Hepatic stellate cell (primary cell): Measurements from ENCODE around the gene MYH9.
"Not testable (repeated sequence)": the region's sequence is repeated elsewhere in the genome, so short reads cannot be mapped to it uniquely, and the experiment has no call there.

Source experiments
- DNase-seq: peaks from one replicate; pipeline ENCODE4 v3.0.0; 2011; ENCODE audit warnings: low spot score

Gene MYH9

DNA sequence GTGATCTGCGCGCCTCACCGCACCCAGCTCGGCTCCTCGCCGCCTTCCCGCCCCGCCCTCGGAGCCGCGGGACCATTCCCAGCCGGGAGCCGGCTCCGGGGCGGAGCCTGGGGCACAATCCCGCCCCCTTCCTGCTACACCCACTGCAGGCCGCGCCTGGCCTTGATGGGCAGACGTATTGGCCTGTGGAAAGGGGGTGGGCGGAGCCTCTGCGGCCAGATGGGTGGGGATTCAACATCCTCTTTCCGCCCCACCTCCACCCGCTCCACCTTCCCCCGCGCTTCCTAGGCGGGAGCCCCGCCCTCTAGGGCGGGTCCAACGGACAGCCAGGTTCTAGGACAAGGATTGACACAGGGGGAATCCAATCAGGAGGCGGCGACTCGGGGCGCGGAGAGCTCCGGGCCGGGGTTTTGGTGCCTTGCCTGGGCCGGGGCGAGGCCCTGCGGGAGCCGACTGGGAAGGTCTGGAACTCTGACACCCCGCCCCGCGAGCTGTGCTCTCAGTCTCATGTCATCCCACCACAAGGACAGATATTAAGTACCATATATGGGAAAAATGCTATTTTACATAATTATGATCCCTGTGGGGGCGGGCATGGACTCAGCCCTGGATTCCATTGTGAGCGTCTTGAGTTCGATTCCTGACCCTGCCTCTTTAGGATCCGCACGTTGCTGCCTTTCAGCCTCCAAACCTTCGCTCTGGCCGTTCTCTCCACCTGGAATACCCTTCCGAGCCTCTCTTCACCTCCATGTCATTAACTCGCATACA lies at the start of gene MYH9:
TSS of gene MYH9 (minus strand) at position 9 of the 768 bp plus-strand sequence. CDS start 38,731 bp downstream, outside the sequence.
- DNase-seq: peak; percentile 99

DNA sequence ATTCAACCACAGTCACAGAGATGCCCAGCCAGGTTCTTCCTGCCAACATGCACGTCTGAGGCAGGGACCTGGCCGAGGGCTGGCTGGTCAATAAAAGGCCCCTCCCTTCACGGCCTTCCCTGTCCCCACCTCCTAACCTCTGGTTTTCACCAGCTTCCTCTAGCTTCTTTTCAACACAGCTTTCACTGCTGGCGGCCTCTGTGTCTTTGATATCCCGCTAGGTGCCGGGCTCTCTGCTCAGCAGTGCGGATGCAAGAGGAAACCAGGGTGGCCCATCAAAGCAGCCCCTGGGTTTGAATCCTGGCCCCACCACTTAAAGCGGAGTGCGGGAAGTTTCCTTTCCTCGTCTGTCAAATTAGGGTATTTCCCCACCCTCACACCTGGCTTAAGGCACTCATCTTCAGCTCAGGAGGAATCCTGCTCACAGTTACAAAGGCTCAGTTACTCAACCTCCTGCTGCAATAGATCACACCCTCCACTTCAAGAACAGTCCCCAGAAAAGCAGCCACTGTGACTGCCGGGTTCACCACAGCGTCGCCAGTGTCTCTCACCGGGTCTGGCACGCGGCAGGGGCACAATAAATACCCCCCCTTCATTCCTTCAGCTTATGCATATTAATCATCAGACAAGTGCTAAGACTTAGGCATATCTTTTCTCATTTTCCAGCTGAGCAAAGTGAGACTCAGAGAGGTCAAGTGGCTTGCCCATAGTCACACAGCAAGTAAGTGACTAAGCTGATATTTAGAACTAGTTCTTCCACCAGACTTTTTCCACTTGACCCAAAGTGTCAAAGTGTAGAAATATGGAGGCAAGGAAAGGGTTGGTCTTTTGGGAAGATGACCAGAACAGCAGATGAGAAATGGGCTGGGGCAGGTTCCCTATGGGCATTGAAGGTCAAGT lies 48.0 kb upstream of the MYH9 start:
- no peak for DNase-seq

DNA sequence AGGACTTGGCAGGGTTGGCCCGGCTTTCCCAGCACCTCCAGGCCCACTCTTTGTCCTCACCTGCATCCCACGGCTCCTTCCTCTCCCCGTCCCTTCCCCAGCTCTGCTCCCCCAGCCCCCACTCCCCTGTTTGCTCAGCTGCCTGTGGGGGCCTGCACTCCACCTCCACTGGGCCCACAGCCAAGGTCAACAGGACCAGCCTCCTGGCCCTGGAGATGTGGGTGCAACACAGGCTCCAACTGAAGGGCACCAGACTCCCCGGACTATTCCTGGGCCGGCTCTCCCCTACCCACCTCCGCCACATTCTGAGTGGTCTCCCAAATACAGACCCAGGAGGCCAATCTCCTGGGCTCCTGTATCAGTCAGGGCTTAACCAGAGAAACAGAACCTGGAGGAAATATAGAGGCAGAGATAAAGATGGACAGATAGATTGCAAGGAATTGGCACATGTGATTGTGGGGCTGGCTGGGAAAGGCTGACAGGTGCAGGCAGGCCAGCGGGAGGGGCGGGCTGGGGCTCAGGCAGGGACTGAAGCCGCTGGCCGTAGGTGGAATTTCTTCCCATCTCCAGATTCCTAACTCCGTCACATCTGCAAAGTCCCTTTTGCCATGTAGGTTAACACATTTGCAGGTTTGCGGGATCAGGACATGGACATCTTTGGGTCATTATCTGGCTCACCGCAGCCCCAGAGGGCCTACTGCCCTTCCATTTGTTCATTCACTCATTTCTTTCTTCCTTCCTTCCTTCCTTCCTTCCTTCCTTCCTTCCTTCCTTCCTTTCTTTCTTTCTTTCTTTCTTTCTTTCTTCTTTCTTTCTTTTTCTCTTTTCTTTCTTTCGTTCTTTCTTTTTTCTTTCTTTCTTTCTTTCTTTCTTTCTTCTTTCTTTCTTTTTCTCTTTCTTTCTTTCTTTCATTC lies 45.8 kb upstream of the MYH9 start:
- DNase-seq: no peak

DNA sequence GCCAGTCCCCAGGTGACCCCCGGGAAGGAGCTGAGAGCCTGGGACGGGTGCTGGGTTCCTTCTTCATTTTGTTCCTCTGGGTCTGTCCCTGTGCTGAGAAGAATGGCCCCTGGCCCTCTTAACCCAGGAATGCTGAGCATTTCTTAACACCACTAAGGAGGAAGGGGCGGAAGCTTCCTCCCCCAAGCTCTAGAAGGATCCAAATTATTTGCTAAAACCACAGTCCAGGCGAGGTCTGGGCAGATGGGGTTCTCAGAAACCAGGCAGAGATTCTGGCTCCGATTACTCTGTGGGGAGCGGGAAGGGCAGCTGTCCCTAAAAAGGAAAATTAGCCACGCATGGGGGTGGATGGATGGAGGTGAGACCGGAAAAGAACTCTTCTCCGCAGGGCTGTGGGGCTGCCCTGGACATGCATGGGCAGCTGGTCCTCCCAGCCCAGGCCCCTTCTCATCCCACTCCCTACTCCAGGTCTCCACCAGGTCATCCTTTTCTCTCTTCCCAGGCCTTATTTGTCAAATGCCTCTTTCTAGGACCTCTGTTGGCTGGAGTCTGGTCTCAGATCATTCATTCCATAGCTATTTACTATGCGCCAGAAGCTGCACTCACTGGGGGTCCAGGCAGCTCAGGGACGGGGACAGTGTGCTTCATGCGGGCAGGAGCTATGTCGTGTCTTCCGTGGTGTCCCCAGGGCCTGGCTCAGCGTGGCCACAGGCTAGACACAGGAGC lies 45.0 kb upstream of the MYH9 start:
- DNase-seq: peak; percentile 50

DNA sequence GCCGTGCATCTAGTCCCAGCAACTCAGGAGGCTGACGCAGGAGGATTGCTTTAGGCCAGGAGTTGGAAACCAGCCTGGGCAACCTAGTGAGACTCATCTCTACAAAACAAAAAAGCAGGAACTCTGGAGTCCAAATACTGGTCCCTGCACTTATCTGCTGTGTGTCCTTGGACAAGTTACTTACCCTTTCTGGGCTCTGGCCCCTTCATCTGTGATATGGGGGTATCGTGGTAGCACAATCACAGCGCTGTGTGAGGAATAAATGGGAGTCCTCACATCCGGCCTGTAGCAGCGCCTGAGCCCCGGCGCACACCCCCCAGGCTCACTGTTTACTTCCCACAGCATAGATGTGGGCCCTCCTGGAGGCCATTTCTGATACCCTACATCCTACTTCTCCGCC lies 44.2 kb upstream of the MYH9 start:
- DNase-seq: no peak

DNA sequence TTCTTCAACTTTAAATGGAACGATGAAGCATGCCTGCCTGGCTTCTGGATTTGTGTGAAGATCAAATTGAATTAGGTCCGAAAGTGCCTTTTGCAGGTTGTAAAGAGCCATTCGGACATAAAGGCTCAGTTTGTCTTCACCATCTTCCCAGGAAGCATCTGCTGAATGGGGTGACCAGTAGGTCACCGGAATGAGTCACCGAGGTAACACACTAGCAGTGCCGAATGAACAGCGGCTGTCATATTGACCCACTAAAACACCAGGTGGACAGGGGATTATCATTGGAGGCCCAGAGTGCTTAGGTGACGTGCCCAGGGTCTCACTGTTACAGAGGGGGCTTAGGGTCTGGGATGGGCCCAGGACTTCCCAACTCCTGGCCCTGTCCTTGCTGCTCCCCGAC lies 43.1 kb upstream of the MYH9 start:
- no peak for DNase-seq

DNA sequence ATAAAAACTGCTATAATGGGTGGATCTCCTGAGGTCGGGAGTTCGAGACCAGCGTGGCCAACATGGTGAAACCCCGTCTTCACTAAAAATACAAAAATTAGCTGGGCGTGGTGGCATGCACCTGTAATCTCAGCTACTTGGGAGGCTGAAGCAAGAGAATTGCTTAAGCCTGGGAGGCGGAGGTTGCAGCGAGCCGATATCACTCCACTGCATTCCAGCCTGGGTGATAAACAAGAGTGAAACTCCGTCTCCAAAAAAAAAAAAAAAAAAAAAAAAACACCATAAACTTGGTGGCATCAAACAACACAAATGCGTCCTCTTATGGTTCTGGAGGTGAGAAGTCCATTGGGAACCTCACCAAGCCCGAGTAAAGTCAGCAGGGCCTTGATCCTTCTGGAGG lies 40.2 kb upstream of the MYH9 start:
- DNase-seq: not testable (repeated sequence)

DNA sequence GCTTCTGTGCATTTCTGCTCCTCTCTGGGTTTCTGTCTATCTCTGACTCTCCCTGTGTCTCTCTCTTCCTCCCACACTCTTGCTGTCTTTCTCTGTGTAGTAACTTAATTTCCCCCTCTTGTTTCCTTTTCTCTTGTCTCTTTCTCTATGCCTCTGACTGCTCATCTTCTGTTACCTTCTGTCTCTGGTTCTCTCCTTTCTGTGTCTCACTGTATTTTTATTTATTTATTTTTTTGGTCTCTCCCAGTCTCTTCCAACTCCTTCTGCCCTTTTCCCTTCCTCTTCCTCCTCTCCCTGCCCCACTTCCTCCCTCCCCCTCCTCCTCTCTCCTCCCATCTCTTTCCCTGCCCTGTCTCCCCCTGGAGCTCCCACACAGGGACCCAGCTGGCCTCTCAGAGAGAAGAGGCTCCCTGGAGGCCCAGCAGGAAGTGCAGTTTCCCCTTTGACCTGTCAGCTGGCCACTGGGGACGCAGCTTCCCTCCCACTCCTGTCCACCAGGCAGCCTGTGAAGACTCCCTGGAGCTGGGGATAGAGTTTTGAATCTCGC lies 38.3 kb upstream of the MYH9 start:
- peak; percentile 75 for DNase-seq

DNA sequence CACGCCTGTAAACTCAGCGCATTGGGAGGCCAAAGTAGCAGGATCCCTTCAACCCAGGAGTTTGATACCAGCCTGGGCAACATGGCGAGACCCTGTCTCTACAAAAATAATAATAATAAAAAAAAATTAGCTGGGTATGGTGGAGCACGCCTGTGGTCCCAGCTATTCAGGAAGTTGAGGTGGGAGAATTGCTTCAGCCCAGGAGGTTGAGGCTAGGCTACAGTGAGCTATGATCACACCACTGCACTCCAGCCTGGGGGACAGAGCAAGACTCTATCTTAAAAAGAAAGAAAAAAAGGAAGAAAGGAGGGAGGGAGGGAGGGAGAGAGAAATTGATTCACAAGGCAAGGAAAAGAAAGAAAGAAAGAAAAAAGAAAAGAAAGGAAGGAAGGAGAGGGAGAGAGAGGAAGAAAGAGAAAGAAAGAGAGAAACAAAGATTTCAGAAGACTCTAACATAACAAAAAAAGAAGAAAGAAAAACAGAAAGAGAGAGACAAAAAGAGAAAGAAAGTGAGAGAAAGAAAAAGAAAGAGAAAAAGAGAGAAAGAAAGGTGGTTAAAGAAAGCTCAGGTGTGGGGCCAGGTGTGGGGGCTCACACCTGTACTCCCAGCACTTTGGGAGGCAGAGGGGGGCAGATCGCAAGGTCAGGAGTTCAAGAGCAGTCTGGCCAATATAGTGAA lies 37.3 kb upstream of the MYH9 start:
- DNase-seq: no peak

DNA sequence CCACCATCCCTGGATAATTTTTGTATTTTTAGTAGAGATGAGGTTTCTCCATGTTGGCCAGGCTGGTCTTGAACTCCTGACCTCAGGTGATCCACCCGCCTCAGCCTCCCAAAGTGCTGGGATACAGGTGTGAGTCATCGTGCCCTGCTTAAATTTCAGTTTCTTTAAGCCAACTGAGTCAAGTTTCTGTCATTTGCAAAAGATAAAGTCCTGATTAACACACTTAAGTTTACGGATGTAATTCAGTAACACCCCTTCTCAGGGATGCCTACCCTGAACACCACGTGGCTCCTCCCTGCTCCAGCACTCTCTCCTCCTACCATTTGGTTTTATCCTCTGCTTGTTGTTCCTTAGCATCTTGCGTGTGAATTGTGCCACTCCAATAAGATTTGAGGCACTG lies 36.7 kb upstream of the MYH9 start:
- not testable (repeated sequence) for DNase-seq

DNA sequence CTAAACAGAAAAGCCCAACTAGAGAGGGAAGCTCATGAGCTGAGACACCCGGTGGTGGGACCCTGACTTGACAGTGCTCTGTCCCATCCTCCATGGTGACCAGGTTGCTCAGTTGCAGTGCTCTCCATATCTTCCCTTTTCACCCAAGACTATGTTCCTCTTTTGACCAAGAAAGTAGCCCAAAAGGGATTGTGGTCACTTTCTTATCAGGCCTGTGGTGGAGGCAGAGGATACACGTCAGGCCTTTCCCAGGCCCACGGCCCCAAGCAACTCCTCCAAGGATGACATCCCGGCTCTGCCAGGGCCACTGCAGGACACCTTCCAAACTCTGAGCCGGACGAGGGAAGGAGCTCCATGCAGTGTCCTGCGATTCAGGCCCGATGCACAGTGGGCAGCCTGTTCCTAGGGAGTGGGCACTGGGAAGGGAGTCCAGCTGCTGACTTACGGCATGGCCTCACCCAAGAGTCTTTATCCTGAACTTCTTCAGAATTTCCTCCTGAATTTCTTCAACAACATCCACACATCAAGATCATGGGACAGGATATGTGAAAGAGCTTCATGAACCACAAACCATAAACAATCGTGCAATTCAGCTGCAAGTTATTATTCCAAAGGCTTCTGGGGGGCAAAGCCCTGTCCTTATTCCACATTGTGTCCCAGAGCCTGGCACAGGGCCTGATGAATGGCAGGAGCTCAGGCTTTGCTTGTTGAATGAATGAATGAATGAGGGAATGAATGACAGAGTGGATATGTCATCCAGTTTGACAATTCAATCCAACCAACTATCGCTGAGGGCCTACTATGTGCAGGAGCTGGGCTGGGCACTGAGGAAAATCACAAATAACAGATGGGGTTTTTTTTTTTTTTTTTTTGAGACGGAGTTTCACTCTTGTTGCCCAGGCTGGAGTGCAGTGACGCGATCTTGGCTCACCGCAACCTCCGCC lies 36.0 kb upstream of the MYH9 start:
- peak; percentile 50 for DNase-seq

DNA sequence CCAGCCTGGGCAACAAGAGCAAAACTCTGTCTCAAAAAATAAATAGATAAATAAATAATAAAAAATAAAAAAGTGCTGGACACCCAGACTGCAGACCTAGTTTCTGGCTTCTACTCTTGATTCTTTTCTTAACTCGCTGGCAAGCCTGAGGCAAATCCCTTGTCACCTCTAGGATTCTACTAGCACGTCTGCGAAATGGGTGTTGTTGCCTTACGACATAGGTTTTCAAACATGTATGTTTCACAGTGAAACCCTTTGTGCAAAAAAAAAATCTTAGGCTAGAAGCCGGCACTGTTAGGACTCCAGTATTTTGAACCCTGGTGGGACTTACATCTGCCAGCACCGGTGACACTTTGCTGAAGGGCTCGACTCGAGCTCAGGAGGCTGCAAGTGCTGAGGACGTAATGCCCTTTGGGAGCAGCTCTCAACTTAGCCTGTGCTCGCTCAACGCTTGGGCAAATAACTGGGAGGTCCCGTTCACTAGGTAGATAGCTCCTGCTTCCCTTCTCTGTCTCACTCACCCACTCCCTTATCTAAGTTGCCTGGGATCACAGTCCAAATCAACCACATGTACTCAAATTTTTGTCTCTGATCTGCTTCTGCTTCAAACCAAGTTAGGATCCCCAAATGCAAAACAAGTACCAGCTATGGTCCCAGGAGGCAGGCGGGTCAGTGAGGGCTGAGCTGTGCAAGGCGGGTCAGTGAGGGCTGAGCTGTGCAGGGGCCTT lies 34.7 kb upstream of the MYH9 start:
- no peak for DNase-seq

DNA sequence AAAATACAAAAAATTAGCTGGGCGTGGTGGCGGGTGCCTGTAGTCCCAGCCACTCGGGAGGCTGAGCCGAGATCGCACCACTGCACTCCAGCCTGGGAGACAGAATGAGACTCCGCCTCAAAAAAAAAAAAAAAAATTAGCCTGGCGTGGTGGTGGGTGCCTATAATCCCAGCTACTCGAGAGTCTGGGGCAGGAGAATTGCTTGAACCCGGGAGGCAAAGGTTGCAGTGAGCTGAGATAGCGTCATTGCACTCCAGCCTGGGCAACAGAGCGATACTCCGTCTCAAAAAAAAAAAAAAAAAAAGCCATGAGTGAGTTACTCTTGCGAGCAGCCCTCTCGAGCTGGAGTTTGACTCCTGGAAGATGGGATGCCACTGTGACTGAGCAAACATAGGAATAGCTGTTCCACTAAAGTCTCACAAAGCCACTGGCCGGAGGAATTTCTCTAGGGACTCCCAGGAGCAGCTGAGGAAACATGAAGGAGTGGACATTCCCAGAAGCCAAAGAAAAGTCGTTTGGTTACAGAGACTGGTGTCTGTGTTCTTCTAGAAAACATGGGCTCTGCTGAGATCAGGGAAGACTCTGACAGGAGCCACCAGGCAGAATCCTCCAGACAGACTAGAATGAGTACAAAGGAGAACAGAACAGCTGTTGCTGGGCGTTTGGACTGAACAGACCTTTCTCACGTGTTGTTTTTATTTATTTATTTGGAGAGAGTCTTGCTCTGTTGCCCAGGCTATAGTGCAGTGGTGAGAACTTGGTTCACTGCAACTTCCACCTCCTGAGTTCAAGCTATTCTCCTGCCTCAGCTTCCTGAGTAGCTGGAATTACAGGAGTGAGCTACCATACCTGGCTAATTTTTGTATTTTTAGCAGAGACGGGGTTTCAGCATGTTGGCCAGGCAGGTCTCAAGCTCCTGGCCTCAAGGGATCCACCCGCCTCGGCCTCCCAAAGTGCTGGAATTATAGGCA lies 32.4 kb upstream of the MYH9 start:
- DNase-seq: peak; percentile 68

DNA sequence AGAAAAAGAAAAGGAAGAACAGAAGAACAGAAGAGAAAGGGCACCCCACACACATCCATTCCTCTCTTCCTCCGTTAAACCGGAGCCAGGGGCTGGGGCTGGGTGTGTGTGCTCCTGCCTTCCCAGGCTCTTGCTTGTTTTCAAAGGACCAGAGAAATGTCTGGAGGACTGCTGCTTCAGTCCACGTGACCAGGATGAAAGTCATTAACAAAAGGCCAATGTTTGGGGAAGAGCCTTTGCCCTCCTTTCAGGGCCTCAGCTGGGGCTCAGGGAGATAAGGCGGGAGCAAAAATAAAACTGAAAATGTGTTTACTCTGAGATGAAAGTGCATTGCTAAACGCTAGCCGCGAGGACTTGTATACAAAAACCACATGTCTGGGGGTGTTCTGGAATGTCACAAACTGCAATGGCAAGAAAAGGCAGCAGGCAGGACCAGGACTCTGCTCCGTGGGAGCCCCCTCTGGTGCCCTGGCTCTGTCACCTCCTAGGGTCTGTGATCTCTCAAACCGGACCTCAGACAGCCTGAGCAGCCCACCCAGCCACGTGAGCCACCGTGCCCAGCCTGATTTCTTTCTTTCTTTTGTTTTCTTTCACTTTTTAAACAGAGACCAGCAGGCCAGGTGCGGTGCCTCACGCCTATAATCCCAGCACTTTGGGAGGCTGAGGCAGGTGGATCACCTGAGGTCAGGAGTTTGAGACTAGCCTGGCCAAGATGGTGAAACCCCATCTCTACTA lies 31.6 kb upstream of the MYH9 start:
- peak; percentile 51 for DNase-seq

DNA sequence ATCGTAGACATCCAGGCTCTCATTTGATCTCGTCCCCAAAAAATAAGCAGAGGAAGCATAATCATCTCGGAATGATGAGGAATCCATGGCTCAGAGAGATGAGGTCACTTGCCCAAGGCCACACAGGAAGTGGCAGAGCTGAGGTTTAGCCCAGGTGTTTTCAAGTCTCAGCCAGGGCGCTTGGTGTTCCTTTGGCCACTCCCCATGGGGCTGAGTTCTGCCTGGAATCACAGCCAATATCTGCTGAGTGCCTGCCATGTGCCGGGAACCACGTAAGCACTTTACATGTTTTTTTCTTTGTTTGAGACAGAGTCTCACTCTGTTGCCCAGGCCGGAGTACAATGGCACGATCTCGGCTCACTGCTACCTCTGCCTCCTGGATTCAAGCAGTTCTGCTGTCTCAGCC lies 29.5 kb upstream of the MYH9 start:
- no peak for DNase-seq

DNA sequence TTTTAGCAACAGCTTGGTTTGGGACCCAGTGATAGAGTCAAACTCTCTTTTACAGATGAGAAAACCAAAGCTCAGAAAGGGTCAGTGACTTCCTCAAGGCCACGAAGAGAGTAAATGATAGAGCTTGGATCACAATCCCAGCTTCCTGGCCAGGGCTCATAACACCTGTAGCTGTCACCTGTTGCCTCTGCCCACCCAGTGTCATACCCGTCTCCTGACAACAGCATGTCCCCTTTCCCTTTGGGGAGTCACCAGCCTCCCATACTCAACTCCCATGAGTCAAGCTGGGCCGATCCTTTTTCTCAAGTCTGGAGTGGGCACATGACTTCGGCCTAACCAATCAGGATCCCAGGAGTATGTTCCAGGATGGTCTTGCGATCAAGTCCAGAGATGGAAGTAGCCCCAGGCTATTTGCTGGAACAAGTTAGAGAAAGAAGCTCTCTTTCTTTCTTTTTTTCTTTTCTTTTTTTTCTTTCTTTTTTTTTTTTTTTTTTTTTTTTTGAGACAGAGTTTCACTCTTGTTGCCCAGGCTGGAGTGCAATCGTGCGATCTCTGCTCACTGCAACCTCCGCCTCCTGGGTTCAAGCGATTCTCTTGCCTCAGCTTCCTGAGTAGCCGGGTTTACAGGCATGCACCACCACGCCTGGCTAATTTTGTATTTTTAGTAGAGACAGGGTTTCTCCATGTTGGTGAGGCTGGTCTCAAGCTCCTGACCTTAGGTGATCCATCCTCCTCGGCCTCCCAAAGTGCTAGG lies 27.8 kb upstream of the MYH9 start:
- no peak for DNase-seq
